PC-3 (cell line): ENCODE measurements around the gene PACSIN1.

Experiments used
- EZH2 ChIP-seq: fragments of 300-600 bp; sonication (generic); IDR thresholded peaks from one replicate; pipeline ENCODE4 v1.6.1; 2017; ENCODE audit warnings: antibody characterized with exemption, mild to moderate bottlenecking, low read length; ENCODE audit not compliant: unreplicated experiment
- EZH2phosphoT487 ChIP-seq: fragments of 300-600 bp; sonication (generic); IDR thresholded peaks from 2 replicates; pipeline ENCODE4 v1.6.1; 2018; ENCODE audit warnings: mild to moderate bottlenecking, antibody characterized with exemption, low read length, borderline replicate concordance
- TF ChIP-seq, protein P1 (sequence below): fragments of 300-600 bp; sonication (generic); conservative IDR thresholded peaks from 2 replicates; pipeline ENCODE4 v1.5.1; 2017; ENCODE audit warnings: antibody characterized with exemption, low read depth, mild to moderate bottlenecking, low read length

DNA sequence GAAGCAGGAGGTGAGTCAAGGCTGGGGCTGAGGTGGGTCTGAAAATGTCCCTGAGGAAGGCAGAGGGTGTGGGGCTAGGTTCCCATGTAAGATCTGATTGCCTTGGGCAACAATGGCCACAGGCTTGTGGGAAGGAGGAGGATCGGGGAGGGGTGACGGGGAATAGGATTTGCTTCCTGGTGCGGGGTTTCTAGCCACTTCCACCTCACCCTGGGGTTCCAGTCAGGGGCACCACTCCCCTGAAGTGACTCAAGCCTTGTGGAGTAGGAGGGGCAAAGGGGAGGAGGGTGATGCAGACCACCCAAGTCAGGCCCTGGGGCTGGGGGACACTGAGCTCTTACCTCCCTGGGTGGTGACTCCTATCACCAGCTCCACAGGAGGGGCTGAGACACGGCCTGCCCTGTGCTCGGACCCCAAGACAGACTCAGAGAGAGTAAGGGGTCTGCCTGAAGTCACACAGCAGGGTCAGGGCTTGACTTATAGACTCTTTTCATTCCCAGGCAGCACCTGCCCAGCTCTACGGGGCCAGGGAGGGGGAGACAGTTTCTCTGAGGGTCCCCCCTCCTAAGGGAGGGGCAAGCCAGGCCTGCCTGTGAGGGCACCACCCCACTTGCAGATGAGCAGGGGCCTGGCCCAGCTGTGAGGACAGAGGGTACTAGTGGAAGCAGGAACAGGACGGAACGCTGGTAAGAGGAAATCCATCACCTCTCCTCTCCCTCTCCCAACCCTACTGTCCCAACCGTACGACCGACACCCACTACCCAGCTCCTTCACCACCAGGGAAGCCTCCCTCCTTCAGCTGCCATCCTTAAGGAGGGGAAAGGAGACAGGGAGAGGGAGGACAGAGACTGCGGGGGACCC, 102.7 kb downstream of the PACSIN1 start:
- TF ChIP-seq EZH2 (no peak), EZH2phosphoT487 (no peak)
- TF ChIP-seq, protein P1, sequence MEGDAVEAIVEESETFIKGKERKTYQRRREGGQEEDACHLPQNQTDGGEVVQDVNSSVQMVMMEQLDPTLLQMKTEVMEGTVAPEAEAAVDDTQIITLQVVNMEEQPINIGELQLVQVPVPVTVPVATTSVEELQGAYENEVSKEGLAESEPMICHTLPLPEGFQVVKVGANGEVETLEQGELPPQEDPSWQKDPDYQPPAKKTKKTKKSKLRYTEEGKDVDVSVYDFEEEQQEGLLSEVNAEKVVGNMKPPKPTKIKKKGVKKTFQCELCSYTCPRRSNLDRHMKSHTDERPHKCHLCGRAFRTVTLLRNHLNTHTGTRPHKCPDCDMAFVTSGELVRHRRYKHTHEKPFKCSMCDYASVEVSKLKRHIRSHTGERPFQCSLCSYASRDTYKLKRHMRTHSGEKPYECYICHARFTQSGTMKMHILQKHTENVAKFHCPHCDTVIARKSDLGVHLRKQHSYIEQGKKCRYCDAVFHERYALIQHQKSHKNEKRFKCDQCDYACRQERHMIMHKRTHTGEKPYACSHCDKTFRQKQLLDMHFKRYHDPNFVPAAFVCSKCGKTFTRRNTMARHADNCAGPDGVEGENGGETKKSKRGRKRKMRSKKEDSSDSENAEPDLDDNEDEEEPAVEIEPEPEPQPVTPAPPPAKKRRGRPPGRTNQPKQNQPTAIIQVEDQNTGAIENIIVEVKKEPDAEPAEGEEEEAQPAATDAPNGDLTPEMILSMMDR = no peak
